ENCODE results near the gene AGA.

The AGA gene

GRCh38 chr4:177441803-177442622 lies at the start of gene AGA:
Gene AGA (minus strand): TSS chr4:177442437. CDS start chr4:177442375, 62 bp downstream.
- ChIA-PET CTCF (interaction anchor here (0.9 to 2.0 kb wide), 11 partner anchors 9 to 192 kb away, joined by 3 to 8 read pairs (median 3); no protein-coding TSS in a partner anchor), POLR2A (interaction anchor here (0.5 kb wide), 1 partner anchor 101 kb away, joined by 5 read pairs; no protein-coding TSS in a partner anchor)
- TF ChIP-seq CTCF (IDR thresholded peaks at IDR 0.05; ENCODE audit: control extremely low read depth, extremely low read depth, low read depth, missing control alignments): no peak
- peak; percentile 96 for DNase-seq (ENCODE audit: extremely low spot score)

GRCh38 chr4:177492022-177492421 lies 49.8 kb upstream of the AGA start:
- POLR2A ChIA-PET: no interaction called here
- CTCF ChIA-PET: interaction anchor here (0.9 kb wide), 1 partner anchor 18 kb away, joined by 3 read pairs; no protein-coding TSS in a partner anchor
- DNase-seq (ENCODE audit: extremely low spot score): no peak
- TF ChIP-seq CTCF (IDR thresholded peaks at IDR 0.05; ENCODE audit: control extremely low read depth, extremely low read depth, low read depth, missing control alignments): no peak

GRCh38 chr4:177490769-177491168 lies 48.5 kb upstream of the AGA start:
- CTCF ChIA-PET: no interaction called here
- DNase-seq (ENCODE audit: extremely low spot score): no peak
- POLR2A ChIA-PET: no interaction called here
- no peak for TF ChIP-seq CTCF (IDR thresholded peaks at IDR 0.05; ENCODE audit: control extremely low read depth, extremely low read depth, low read depth, missing control alignments)

GRCh38 chr4:177489471-177490246 lies 47.4 kb upstream of the AGA start:
- no peak for DNase-seq (ENCODE audit: extremely low spot score)
- ChIA-PET CTCF (no interaction called here), POLR2A (no interaction called here)
- TF ChIP-seq CTCF (IDR thresholded peaks at IDR 0.05; ENCODE audit: control extremely low read depth, extremely low read depth, low read depth, missing control alignments): no peak

GRCh38 chr4:177487977-177488376 lies 45.7 kb upstream of the AGA start:
- no peak for TF ChIP-seq CTCF (IDR thresholded peaks at IDR 0.05; ENCODE audit: control extremely low read depth, extremely low read depth, low read depth, missing control alignments)
- ChIA-PET POLR2A (no interaction called here), CTCF (no interaction called here)
- DNase-seq (ENCODE audit: extremely low spot score): no peak

- POLR2A ChIA-PET: no interaction called here
Measured at GRCh38 chr4:177485528-177485927, 43.3 kb upstream of the AGA start.

More at GRCh38 chr4:177485528-177485927, 43.3 kb upstream of the AGA start:
- no peak for TF ChIP-seq CTCF (IDR thresholded peaks at IDR 0.05; ENCODE audit: control extremely low read depth, extremely low read depth, low read depth, missing control alignments)
- DNase-seq (ENCODE audit: extremely low spot score): no peak
- CTCF ChIA-PET: no interaction called here
